ENCODE measurements around the gene EFCAB8.

The EFCAB8 gene

DNA sequence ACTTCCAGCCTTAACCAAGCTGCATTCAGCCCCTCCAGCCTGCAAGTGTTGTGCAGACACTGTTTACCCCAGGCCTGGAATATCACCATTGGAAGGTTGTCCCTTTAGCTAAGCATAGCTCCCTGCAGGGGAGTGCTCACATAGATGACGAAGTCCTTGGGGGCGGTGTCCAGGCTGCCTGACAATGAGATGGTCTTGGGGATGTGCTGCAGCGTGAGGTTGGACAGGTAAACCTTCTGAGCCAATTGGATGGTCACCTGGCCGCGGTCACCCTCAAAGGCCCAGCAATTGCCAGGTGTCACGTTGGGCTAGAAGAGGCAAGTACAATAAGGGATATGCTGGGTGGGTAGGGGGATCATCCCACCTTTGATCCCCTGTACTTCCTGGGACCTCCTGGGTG, 126.9 kb downstream of the EFCAB8 start:
- no peak for DNase-seq (ENCODE audit: low spot score)

DNA sequence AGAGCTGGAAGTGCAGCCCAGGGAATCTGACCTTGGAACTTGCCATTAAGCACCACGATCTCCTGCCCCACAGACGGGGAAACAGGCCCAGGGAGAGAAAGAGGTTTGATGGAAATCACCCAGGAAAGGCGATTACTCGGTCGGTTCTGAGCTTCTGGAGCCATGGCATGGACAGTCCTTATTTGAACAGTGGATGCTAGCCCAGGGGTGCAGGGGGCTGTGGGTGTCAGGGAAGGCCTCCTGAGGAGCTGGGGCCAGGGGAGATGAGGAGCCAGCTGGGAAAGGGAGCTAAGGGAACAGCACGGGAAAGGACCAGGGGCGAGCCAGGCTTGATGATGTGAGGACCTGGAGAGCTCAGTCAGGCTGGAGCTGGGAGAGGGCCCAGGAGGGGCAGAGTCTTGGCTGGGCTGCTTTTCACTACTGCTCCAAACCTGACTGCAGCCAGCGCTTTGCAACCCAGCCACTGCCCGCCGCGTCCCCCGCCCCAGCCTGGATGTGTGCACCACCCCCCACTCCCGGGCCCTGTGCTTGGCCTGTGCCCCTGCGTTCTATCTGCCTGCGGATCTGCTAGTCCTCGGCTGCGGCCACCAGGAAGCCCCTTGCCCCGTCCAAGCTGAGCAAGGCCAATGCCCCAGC, 127.7 kb downstream of the EFCAB8 start:
- no peak for DNase-seq (ENCODE audit: low spot score)

DNA sequence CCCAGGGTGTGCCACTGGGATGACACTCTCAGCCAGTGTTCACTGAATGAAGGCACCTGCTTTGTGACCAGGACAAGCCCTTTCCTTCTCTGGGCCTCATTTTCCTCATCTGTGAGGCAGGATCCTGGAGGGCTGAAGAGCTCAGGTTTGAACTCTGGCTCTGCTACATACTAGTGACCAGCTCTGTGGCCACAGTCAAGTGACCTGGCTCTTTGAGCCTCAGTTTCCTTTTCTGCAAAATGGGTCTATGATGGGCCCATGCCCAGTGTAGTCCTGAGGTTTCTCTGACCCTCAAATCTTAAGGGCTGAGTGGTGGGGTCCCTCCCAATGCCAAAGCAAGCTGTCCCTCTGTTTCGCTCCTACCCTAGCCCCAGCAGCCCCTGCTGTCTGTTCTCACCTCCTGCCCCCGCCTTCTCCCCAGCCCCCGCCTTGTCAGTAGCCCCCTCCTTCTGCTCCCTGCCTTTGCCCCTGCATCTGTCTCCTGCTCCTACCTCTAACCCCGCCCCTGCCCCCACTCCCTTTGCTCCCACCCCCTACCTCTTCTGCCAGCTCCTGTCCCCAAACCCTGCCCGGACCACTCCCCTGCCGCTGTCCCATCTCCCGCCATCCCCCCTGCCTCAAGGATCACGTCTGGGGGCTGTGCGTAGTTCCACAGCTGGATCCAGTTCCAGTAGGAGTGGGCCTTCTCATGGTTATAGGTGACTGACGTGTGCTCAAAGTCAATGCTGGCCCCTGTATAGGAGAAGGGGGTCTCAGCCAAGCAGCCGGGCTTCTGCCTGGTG, 128.5 kb downstream of the EFCAB8 start:
- DNase-seq (ENCODE audit: low spot score): no peak

DNA sequence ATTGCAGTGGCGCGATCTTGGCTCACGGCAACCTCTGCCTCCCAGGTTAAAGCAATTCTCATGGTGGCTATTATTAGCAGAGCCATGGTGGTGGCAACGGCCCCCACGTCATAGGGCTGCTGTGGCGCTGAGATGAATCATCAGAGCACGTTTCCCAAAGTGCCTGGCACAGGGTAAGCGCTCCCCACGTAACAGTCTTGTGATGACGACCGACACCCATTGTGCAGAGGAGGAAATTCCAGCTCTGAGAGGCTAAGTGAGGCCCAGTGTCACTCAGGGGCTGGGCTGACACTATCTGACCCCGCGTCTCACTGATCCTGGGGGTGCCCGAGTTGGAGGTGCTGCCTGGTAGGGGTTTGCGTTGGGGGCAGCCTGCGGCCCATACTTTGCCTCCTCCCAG, 129.3 kb downstream of the EFCAB8 start:
- DNase-seq (ENCODE audit: low spot score): no peak

DNA sequence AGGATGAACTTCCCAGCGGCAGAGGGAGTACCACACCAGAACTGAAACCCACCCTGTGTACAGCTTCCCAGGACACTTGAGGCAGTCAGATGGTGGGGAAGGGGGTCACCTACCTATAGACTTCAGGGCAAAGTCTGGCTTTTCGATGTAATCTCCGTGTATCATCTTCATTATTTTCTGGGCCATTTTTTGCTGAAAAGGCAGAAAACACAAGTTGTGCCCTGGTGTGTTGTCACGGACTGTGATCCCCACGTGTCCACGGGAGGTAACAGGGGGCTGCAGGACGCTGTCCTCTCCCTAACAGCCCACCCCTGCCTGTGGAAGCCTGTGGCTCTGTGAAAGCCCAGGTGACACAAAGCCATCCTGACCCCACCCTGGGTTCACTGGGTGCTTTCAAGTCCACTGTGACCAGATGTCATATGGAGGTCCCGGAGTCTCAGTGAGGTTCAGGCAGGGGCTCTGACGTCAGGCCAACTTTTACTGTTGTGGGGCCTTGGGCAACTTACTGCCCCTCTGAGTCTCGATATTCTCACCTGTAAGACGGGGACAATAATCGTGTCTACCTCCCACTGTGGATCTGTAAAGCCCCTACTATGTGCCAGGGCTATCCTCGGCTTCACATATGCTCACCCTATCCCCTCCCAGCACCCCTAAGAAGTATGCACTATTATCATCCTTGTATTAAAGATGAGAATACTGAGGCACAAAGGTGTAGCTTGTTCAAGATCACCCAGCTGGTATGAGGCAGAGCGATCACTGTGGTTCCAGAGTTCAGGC, 131.0 kb downstream of the EFCAB8 start:
- DNase-seq (ENCODE audit: low spot score): no peak

DNA sequence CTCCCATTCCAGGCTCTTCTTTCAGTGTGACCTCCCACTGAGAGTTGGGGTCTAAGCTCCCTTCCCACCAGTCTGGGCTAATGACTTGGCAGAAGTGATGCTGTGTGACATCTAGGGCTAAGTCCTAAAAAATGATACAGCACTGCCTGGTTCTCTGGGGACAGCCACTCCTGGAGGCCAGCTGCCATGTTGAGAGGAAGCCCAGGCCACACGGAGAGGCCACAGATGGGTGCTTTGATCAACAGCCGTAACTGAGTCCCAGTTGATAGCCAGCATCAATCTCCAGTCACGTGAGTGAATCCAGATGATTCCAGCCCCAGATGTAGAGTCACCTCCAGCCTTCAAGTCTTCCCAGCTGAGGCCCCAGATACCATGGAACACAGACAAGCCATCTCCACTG, 131.7 kb downstream of the EFCAB8 start:
- DNase-seq (ENCODE audit: low spot score): no peak

DNA sequence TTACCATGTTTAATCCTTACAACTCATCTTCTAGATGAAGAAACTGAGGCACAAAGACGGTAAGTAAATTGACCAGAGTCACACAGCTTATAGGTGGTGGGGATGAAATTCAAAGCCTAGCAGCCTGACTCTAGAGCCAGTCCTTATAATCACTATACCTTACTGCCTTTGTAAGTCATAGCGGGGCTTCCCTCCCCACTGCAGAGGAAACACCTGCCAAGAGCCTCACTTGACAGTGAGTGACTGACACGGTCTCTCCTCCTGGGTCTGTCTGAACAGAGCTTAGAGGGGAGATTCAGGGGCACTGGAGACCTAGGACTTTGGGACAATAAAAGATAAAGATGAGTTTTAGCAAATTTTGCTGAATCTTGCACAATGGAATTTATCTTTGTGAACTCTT, 132.7 kb downstream of the EFCAB8 start:
- no peak for DNase-seq (ENCODE audit: low spot score)

DNA sequence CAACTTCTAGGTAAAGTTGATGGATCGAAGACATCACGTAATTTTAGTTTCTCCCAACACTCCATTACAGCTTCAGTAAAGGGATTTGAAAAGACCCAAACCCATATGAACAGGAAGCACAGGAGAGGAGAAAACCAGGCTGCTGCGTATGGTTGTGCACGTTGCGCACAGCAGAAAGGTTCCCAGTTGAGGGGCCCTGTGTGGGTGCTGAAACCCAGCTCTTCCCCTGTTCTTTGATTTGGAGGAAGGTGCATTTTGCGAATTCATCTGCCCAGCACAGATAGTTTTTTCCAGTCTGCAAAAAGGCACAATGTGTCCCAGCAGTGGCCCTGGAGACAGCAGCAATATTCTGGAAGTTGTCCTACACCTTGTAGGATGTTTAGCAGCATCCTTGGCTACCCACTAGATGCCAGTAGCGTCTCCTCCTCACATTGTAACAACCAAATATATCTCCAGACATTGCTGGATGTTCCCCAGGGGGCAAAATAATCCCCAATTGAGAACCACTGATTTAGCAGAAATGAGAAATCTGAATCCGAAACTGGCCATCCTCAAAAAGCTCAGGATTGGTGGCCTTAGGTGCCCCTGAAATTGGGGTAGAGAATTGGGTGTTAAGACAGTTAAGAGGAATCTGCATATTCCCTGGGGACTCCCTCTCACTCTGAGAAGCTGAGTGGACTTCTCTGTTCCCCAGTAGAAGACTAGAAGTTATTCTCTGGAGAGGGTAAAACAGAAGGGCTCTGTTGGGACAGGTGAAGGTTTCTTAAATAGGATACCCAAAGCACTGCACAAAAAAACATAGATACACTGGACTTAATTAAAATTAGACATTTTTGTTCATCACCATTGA, 133.3 kb downstream of the EFCAB8 start:
- no peak for DNase-seq (ENCODE audit: low spot score)

DNA sequence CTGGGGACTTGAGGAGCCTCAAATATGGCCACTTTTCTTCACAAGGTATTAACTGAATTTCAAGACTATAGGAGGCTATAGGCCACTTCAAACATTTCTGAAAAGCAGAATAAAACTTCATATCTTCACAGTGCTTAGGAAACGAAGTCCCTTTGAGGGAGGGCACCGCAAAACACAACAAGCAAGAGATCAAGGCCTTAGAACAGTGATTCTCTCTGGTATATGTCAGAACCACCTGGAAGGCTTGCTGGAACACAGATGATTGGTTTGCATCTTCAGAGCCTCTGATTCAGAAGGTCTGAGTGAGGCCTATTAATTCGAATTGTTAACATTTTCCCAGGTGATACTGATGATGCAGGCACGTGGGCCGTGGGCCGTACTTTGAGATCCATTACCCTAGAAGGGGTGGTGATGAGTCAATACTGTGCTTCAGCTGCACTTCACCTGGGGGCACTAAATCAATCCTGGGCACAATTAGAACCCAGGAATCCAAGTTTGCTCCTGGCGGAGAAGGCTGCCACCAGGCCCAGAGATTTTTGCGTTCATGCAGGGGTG, 134.8 kb downstream of the EFCAB8 start:
- DNase-seq (ENCODE audit: low spot score): no peak

DNA sequence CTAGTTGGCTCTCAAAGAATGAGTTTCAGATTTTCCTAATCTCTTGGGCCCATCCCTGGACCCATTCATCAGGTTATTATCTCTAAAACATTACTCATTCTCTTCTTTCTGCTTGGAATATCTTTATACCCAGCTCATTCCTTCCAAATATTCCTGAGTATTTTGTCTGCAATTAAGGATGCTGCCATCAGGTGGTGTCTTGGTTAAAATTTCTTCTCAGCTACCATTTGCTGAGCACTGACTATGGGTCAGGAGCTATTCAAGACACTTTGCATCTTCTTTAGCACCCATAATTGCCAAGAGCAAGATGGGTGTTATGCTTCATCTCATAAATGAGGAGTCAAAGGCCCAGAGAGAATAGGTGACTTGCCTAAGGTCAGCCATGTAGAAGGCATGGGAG, 137.1 kb downstream of the EFCAB8 start:
- DNase-seq (ENCODE audit: low spot score): no peak

DNA sequence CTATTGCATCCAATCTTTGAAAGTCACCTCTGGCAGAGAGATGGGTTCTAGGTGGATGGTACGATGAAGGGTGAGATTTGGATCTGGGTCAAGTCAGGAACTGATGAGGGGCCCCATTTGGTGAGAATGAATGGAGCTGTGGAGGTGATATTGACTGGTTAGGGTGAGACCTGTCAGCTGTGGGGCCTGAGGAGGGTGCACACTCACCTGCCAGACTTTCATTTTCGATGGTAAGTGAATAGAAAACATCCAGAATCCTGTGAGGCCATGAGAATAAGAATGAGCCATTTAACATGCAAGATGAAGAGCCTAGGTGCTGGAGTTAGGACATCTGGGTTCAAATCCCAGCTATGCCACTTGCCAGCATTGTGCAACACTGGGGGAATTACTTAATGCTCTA, 138.7 kb downstream of the EFCAB8 start:
- no peak for DNase-seq (ENCODE audit: low spot score)

DNA sequence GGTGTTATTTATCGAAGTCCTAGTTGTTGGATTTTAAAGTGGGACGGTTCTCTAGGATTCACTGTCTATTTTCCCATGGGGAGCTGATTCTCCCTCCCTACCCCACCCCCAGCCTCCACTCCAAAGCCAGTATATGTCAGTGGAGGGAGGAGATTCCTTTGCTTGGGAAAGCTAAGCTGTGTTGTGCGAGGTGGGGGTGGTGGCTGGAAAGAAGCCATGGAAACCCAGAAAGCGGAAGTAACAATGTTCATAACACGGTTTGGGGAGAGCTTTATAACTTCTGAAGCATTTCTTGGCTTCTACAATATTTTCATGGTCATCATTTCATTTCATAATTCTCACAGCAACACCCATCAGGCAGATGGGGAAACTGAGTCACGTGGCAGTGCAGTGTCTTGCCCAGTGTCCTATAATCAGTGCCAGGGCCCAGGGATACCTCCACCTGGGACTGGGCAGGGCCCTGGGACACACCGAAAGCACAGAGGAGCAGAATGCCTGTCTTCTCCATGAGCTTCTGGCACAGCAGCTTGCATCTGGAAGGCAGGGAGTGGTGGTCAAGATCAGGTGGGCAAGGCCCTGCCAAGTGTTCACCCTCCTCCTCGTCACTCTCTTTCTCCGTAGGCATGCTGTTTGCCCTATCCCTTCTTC, 141.0 kb downstream of the EFCAB8 start:
- DNase-seq (ENCODE audit: low spot score): no peak

DNA sequence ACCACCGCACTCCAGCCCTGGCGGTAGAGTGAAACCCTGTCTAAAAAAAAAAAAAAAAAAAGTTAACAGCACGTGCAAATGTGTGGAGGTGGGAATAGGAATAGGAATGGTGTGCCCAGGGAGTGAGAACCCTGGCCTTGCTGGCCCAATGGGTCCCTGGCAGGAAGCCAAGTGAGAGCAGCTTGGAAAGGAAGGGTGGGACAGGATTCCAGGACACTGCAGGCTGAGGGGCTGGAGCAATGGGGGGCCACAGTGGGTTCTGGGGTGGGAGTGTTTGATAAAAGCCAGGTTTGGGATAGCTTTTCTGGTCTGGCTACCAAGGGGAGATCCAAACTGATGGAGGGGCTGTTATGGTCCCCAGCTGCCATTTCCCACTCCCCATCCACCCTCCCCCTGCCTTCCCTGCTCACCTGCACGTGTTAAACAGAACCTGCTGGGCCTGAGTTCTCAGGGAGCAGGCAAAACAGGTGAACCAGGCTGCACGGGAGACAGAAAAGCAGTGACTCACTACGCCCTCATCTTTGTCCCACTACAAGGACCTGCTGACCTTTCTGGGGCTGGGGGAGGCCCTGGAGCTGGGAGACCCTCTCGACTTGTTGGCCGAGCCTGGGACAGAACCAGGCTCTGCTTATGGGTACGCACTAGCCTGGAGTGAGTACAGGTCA, 142.2 kb downstream of the EFCAB8 start:
- DNase-seq (ENCODE audit: low spot score): no peak

DNA sequence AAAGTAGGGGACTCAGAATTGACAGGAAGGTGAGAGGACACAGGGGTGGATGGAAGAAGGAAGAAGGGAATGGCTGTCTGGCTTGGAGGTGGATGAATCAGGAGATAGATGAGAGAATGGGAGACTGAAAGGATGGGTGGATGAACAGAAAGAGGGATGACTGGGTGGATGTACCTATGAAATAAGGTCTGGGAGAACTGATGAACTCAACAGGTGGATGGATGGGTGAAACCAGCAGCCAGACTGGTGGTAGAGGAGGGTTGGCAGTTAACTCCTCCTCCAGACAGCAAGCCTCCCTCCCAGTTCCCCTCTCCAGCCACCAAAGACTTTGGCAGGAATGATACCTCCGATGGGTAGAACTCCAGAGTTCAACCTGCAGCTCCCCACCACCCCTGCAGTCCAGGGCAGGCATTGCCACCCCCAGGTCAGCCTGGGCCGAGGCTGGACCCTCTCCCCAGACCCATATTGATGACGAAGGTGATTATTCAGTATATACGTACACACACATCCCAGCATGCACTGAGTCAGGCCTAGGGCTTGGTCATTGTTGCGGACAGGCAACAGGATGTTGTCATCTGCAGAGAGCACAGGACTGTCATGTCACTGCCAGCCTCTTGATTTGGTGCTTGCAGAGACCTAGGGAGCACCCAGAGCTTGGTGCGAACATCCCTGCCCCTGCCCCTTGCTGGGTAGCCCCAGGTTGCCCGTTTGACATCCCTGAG, 143.5 kb downstream of the EFCAB8 start:
- no peak for DNase-seq (ENCODE audit: low spot score)

DNA sequence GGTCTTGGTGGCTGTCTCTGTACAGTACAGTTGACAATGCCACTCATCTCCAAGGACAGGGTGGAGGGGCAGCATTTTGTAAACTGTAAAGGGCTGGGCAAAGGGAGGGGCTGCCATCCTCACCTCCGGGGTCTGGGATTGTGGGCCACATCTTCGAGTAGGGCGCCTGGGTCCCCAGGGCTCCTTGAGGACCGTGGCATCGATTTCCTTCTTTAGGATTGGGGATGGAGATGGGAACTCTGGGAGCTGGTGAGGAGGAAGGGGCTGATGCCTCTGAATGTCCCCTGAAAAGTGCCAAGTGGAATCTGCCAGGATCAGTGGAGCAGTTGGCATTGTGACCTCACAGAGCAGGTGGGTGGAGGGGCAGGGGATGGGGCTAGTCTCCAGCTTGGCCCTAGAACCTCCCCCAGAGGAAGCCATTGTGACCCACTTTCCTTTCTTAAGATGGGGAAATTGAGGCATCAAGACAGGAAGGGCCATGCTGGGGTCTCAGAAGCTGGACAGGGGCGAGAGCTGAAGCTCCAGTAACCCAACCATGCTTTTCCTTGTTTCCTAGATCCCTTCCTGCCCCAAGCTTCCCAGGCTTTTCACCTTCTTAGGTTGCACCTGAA, 145.5 kb downstream of the EFCAB8 start, which contains the start of gene SUN5:
Gene SUN5 (minus strand): TSS at position 293 of the 611 bp plus-strand sequence. CDS start 93 bp downstream, at position 200.
- no peak for DNase-seq (ENCODE audit: low spot score)

DNA sequence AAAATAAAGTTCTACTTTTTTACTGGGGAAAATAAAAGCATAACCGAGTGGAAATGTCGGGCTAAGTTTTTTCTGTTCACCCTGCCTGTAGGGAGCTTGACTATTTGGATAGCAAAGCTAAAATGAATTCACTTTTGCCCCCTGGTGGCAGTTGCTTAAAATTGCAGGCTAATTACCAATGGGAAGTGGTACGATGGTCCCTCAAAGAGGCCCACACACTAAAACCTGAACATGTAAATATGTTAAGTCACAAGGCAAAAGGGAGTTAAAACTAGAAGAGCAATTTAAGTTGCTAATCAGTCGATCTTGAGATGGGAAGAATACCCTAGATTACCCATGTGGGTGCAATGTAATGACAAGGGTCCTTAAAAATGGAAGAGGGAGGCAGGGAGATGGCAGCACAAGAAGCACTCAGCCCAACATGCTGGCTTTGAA, 146.4 kb downstream of the EFCAB8 start:
- DNase-seq (ENCODE audit: low spot score): no peak

DNA sequence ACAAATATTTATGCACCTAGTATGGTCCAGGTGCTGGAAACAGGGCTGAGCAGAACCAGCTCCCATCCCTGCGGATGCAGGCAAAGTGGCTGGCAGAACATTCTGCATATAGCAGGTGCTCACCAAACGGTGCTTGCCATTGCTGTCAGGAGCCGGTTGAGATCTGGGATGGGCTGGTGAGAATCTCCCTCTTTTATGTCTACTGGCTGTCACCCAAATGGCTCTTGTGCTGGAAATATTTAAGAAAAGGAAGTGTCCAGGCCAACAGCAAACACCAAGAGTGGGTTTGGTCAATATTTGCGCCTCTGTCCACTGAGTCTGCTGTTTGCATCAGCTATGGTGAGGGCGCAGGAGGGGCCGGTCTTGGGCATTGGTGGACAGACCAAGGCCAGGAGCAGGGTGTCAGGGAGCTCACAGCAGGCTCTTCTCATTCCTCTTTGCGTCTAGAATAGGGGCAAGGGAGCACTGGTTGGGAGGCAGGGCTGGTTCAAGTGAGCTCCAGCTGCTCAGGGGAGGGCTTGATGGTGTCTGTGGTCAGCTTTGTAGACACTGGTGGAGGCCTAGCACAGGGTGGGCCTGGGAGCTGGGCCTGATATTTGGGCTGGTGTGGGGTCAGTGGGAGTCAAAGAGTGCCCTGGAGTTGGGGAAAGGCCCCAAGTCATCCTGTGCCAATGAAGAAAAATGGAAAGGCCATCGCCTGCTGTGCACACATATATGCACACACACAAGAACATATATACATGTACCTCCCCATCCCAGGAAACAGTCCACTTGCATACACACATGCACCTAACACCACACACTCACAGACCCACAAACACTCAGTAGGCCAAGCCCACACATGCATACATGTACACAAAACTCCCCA, 147.4 kb downstream of the EFCAB8 start:
- DNase-seq (ENCODE audit: low spot score): no peak

DNA sequence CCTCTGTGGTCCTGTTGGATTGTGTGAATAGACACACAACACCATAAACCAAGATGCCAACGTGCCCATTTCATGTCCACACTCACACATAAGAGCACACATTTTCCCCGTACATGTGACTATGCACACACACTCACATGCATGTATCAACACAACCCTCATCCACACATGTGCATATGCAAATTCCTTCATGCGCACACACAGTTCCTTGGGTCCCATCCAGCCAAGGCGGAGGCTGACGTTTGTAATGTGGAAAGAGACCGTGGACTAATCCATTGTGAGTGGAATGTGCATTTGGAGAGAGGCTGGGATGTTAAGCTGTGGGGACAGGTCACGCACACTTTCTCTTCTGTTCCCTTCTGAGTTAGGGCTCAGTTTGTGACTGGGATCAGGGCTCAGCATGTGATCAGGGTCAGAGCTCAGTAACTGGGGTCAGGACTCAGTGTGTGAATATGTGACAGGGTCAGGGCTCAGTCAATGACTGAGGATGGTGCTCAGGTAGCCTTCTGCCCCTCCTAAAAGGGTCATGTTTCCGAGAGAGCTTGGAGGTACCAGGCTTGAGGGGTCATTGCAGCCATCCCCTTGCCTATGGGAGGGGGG, 148.2 kb downstream of the EFCAB8 start:
- DNase-seq (ENCODE audit: low spot score): no peak
